BE2C (cell line): ENCODE data around the gene FRRS1.

Source experiments
- DNase-seq: peaks from one replicate; pipeline ENCODE4 v3.0.0-alpha.2; 2020
- H3K27me3 ChIP-seq: fragments of 250-450 bp; sonication (Bioruptor Pico); 2 replicates; pipeline ENCODE4 v1.5.1; 2020; ENCODE audit warnings: mild to moderate bottlenecking
- H3K36me3 ChIP-seq: fragments of 250-450 bp; sonication (Bioruptor Pico); 2 replicates; pipeline ENCODE4 v1.5.1; 2020; ENCODE audit warnings: mild to moderate bottlenecking
- H3K4me1 ChIP-seq: fragments of 250-450 bp; sonication (Bioruptor Pico); 2 replicates; pipeline ENCODE4 v1.5.1; 2020
- H3K4me3 ChIP-seq: 2 replicates; pipeline ENCODE4 v1.5.1; 2011; ENCODE audit warnings: low read depth, low read length
- H3K9me3 ChIP-seq: fragments of 250-450 bp; sonication (Bioruptor Pico); 2 replicates; pipeline ENCODE4 v1.5.1; 2020
- TF ChIP-seq, protein P1 (sequence below): IDR thresholded peaks from 2 replicates; pipeline ENCODE4 v1.5.1; 2012; ENCODE audit warnings: mild to moderate bottlenecking, low read depth, low read length

The FRRS1 gene

DNA sequence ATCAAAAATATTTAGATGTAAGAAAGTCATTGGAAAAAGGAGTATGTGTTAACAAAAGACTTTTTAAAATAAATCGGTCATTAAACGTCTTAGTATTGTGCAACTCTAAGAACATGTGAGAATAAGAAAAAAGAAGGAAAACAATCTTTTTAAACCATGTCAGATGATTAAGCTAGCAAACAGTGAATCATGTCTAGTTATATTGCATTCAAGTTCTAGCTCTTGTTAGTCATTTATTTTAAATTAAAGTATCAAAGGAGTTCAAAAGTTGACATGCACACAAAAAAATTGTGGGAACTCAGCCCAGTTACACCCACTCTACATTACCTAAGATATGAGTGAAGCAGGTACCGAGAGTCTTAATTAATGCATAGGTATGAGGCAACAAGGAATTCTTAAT lies 9.8 kb downstream of the FRRS1 start:
- Histone ChIP-seq H3K27me3 (no peaks in the 10 kb centered on the region), H3K36me3 (no peaks in the 10 kb centered on the region), H3K4me1 (no peaks in the 10 kb centered on the region), H3K4me3 (no peak overlapping the region), H3K9me3 (no peaks in the 10 kb centered on the region)
- DNase-seq: no peak
- TF ChIP-seq, protein P1, sequence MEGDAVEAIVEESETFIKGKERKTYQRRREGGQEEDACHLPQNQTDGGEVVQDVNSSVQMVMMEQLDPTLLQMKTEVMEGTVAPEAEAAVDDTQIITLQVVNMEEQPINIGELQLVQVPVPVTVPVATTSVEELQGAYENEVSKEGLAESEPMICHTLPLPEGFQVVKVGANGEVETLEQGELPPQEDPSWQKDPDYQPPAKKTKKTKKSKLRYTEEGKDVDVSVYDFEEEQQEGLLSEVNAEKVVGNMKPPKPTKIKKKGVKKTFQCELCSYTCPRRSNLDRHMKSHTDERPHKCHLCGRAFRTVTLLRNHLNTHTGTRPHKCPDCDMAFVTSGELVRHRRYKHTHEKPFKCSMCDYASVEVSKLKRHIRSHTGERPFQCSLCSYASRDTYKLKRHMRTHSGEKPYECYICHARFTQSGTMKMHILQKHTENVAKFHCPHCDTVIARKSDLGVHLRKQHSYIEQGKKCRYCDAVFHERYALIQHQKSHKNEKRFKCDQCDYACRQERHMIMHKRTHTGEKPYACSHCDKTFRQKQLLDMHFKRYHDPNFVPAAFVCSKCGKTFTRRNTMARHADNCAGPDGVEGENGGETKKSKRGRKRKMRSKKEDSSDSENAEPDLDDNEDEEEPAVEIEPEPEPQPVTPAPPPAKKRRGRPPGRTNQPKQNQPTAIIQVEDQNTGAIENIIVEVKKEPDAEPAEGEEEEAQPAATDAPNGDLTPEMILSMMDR: no peak

GRCh38 chr1:99755664-99756063 lies 10.8 kb downstream of the FRRS1 start:
- no peak for DNase-seq
- TF ChIP-seq, protein P1: no peak
- Histone ChIP-seq H3K4me3 (no peak overlapping the region), H3K4me1 (no peaks in the 10 kb centered on the region), H3K27me3 (no peaks in the 10 kb centered on the region), H3K9me3 (no peaks in the 10 kb centered on the region), H3K36me3 (no peaks in the 10 kb centered on the region)

- Histone ChIP-seq H3K36me3 (no peaks in the 10 kb centered on the region), H3K4me1 (no peaks in the 10 kb centered on the region), H3K27me3 (no peaks in the 10 kb centered on the region), H3K9me3 (no peaks in the 10 kb centered on the region), H3K4me3 (no peak overlapping the region)
- DNase-seq: no peak
- TF ChIP-seq, protein P1: no peak
These were observed 11.7 kb downstream of the FRRS1 start for GRCh38 chr1:99754697-99755096.

DNA sequence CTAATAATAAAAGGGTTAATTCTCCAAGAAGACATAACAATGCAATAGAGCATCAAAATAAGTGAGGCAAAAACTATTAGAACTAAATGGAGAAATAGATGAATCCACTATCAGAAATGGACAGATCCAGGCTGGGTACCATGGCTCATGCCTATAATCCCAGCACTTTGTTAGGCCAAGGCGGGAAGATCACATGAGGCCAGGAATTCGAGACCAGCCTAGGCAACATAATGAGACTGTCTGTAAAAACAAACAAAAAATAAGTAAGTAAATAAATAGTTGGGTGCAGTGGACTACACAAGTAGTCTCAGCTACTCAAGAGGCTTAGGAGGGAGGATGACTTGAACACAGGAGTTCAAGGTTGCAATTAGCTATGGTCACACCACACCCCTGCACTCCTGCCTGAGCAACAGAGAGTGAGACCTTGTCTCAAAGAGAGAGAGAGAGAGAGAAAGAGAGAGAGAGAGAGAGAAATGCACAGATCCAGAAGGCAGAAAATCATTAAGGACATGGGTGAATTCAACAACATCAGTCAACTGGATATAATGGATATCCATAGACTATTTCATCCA lies 12.3 kb downstream of the FRRS1 start:
- no peak for DNase-seq
- Histone ChIP-seq H3K27me3 (no peaks in the 10 kb centered on the region), H3K4me1 (no peaks in the 10 kb centered on the region), H3K9me3 (no peaks in the 10 kb centered on the region), H3K36me3 (no peaks in the 10 kb centered on the region), H3K4me3 (no peak overlapping the region)
- TF ChIP-seq, protein P1: no peak

GRCh38 chr1:99751877-99752504 lies 14.4 kb downstream of the FRRS1 start:
- Histone ChIP-seq H3K4me3 (no peak overlapping the region), H3K36me3 (no peaks in the 10 kb centered on the region), H3K4me1 (no peaks in the 10 kb centered on the region)

More at GRCh38 chr1:99751877-99752504, 14.4 kb downstream of the FRRS1 start:
- no peak for DNase-seq
- TF ChIP-seq, protein P1: no peak
- no peaks in the 10 kb centered on the region for H3K27me3 ChIP-seq
- H3K9me3 ChIP-seq: no peaks in the 10 kb centered on the region
